Astrocyte (in vitro differentiated cells and primary cell): ENCODE data around the gene TJP1. TPM values are rescaled to one million over a fixed set of nuclear protein-coding genes. Genes with fewer than 3 reads are reported as not detected.
"Not testable (repeated sequence)": the region's sequence is repeated elsewhere in the genome, so short reads cannot be mapped to it uniquely, and the experiment has no call there.

ENCODE experiments used
- DNase-seq: peaks from one replicate; pipeline ENCODE4 v3.0.0-alpha.2; 2010; ENCODE audit warnings: low read depth
- FAIRE-seq: peaks from 2 replicates; lab custom pipeline; 2011; peaks lifted over from hg19 to GRCh38; lab: Jason Lieb, UNC
- H2AFZ ChIP-seq: 2 replicates; pipeline ENCODE4 v1.6.0; 2012; ENCODE audit warnings: low read depth, low read length, inconsistent platforms
- H3K27ac ChIP-seq: 2 replicates; pipeline ENCODE4 v1.5.1; 2011; ENCODE audit warnings: low read depth, low read length, inconsistent platforms
- H3K27me3 ChIP-seq: 2 replicates; pipeline ENCODE4 v1.6.0; 2011; ENCODE audit warnings: low read length, inconsistent platforms; ENCODE audit not compliant: insufficient read depth
- H3K36me3 ChIP-seq: 2 replicates; pipeline ENCODE4 v1.5.1; 2011; ENCODE audit warnings: low read length, inconsistent platforms; ENCODE audit not compliant: insufficient read depth
- H3K4me1 ChIP-seq: 2 replicates; pipeline ENCODE4 v1.5.1; 2011; ENCODE audit warnings: low read length, inconsistent platforms; ENCODE audit not compliant: insufficient read depth
- H3K4me2 ChIP-seq: 2 replicates; pipeline ENCODE4 v1.6.0; 2012; ENCODE audit warnings: low read length, inconsistent platforms
- H3K4me3 ChIP-seq: 2 replicates; pipeline ENCODE4 v1.5.1; 2011; ENCODE audit warnings: low read depth, mild to moderate bottlenecking, low read length, inconsistent platforms; ENCODE audit not compliant: insufficient read depth
- H3K79me2 ChIP-seq: 2 replicates; pipeline ENCODE4 v1.6.0; 2012; ENCODE audit warnings: mild to moderate bottlenecking, low read length, inconsistent platforms; ENCODE audit not compliant: insufficient read depth
- H3K9ac ChIP-seq: 2 replicates; pipeline ENCODE4 v1.6.0; 2012; ENCODE audit warnings: mild to moderate bottlenecking, low read length, inconsistent platforms
- H3K9me3 ChIP-seq: 2 replicates; pipeline ENCODE4 v1.5.1; 2012; ENCODE audit warnings: low read depth, mild to moderate bottlenecking, low read length, inconsistent platforms; ENCODE audit not compliant: insufficient read depth
- H4K20me1 ChIP-seq: 2 replicates; pipeline ENCODE4 v1.6.0; 2012; ENCODE audit warnings: low read length, inconsistent platforms; ENCODE audit not compliant: insufficient read depth
- H3K27ac Mint-ChIP-seq: one replicate; pipeline ENCODE4 v1.8.0; 2021; ENCODE audit warnings: mild to moderate bottlenecking, mixed read lengths; ENCODE audit not compliant: unreplicated experiment
- H3K27me3 Mint-ChIP-seq: one replicate; pipeline ENCODE4 v1.8.0; 2021; ENCODE audit warnings: low read depth, mixed read lengths; ENCODE audit not compliant: unreplicated experiment
- H3K36me3 Mint-ChIP-seq: one replicate; pipeline ENCODE4 v1.8.0; 2021; ENCODE audit warnings: low read depth, mixed read lengths; ENCODE audit not compliant: unreplicated experiment
- H3K4me1 Mint-ChIP-seq: one replicate; pipeline ENCODE4 v1.8.0; 2021; ENCODE audit warnings: low read depth, mixed read lengths; ENCODE audit not compliant: unreplicated experiment
- H3K4me3 Mint-ChIP-seq: one replicate; pipeline ENCODE4 v1.8.0; 2021; ENCODE audit warnings: mild to moderate bottlenecking, moderate library complexity, mixed read lengths; ENCODE audit not compliant: unreplicated experiment
- H3K9me3 Mint-ChIP-seq: one replicate; pipeline ENCODE4 v1.8.0; 2021; ENCODE audit warnings: mild to moderate bottlenecking, mixed read lengths; ENCODE audit not compliant: unreplicated experiment
- EZH2 ChIP-seq: IDR thresholded peaks from 2 replicates; pipeline ENCODE4 v1.6.1; 2012; ENCODE audit warnings: mild to moderate bottlenecking, low read length, inconsistent platforms; ENCODE audit not compliant: insufficient read depth
- total RNA-seq: library from RNA; stranded (reverse); gene quantifications from 2 replicates; pipeline ENCODE4 v1.2.1, GENCODE V29; 2021
- TF ChIP-seq, protein P1 (sequence below): IDR thresholded peaks from 2 replicates; pipeline ENCODE4 v1.5.1; 2011; ENCODE audit warnings: low read depth, mild to moderate bottlenecking, inconsistent platforms, low read length, moderate library complexity; ENCODE audit not compliant: insufficient read depth

Gene TJP1
- total RNA-seq, 1 donor from 2014 or later: 137 TPM

DNA sequence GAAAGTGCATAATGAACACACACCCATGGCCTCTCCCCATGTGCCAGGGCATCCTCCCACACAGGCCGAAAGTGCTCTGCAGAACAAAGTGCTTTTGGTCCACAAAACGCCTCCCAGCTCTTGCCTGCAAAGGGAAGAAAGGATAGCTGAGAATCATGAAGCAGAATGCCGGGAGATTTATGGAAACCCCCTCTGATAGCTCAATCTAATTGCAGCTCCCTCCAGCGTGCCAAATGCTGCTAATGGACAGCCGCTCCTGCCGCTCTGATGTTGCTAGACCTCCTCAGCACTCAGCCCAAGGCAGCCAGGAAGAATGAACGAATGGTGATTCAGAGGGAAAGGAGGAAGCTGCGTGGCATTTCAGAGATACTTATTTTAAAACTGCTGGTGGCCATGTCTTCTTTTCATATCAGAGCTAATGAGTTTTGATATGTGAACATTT lies 145.3 kb downstream of the TJP1 start:
- peak overlapping the region; percentile 71 for H3K4me2 ChIP-seq
- H2AFZ ChIP-seq: no peak overlapping the region
- H3K36me3 Mint-ChIP-seq: peaks cover 2% of the 10 kb centered on the region

DNA sequence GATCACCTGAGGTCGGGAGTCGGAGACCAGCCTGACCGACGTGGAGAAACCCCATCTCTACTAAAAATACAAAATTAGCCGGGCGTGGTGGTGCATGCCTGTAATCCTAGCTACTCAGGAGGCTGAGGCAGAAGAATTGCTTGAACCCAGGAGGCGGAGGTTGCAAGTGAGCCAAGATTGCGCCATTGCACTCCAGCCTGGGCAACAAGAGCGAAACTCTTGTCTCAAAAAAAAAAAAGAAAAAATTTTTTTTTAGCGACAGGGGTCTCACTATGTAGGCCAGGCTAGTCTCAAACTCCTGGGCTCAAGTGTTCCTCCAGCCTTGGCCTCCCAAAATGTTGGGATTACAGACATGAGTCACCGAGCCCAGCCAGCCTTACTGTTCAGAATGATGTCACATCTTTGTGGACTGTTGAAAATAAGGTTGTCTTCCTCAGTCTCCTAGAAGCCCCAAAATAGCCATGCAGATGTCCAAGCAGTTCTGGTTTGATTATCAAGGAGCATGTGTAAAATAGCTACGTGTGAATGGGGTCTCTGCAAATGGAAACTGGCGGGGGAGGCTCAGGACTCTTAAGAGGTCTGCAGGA lies 145.8 kb downstream of the TJP1 start:
- Mint-ChIP-seq H3K4me1 (peaks cover 10% of the 10 kb centered on the region), H3K4me3 (peak overlapping the region; percentile 71)
- H3K9me3 Mint-ChIP-seq, H3K27ac Mint-ChIP-seq, H3K36me3 Mint-ChIP-seq, H3K27me3 ChIP-seq, H2AFZ ChIP-seq, H3K9me3 ChIP-seq, H3K27me3 Mint-ChIP-seq, H3K36me3 ChIP-seq, H3K79me2 ChIP-seq, H4K20me1 ChIP-seq: not testable (repeated sequence)
- Histone ChIP-seq H3K27ac (peak overlapping the region; percentile 51), H3K9ac (peak overlapping the region; percentile 33), H3K4me1 (peaks cover 38% of the 10 kb centered on the region), H3K4me3 (peak overlapping the region; percentile 7), H3K4me2 (peak overlapping the region; percentile 88)
- DNase-seq: peak; percentile 56
- FAIRE-seq: peak; percentile 54

More for the DNA sequence above, 145.3 kb downstream of the TJP1 start:
- TF ChIP-seq, protein P1, sequence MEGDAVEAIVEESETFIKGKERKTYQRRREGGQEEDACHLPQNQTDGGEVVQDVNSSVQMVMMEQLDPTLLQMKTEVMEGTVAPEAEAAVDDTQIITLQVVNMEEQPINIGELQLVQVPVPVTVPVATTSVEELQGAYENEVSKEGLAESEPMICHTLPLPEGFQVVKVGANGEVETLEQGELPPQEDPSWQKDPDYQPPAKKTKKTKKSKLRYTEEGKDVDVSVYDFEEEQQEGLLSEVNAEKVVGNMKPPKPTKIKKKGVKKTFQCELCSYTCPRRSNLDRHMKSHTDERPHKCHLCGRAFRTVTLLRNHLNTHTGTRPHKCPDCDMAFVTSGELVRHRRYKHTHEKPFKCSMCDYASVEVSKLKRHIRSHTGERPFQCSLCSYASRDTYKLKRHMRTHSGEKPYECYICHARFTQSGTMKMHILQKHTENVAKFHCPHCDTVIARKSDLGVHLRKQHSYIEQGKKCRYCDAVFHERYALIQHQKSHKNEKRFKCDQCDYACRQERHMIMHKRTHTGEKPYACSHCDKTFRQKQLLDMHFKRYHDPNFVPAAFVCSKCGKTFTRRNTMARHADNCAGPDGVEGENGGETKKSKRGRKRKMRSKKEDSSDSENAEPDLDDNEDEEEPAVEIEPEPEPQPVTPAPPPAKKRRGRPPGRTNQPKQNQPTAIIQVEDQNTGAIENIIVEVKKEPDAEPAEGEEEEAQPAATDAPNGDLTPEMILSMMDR: no peak
- no peak for TF ChIP-seq EZH2
- peaks cover 3% of the 10 kb centered on the region for H3K9me3 Mint-ChIP-seq
- no peaks in the 10 kb centered on the region for H3K27me3 ChIP-seq
- no peak overlapping the region for H3K27ac Mint-ChIP-seq
- no peaks in the 10 kb centered on the region for H3K27me3 Mint-ChIP-seq
- H3K4me1 Mint-ChIP-seq: peaks cover 8% of the 10 kb centered on the region
- FAIRE-seq (peak; percentile 17), DNase-seq (peak; percentile 71)
- H3K36me3 ChIP-seq: no peaks in the 10 kb centered on the region
- peaks cover 33% of the 10 kb centered on the region for H3K4me1 ChIP-seq
- H4K20me1 ChIP-seq: no peaks in the 10 kb centered on the region
- no peaks in the 10 kb centered on the region for H3K9me3 ChIP-seq
- peak overlapping the region; percentile 71 for H3K4me3 Mint-ChIP-seq
- peak overlapping the region; percentile 33 for H3K9ac ChIP-seq
- H3K27ac ChIP-seq: peak overlapping the region; percentile 51
- H3K79me2 ChIP-seq: peaks cover 2% of the 10 kb centered on the region
- peak overlapping the region; percentile 7 for H3K4me3 ChIP-seq

DNA sequence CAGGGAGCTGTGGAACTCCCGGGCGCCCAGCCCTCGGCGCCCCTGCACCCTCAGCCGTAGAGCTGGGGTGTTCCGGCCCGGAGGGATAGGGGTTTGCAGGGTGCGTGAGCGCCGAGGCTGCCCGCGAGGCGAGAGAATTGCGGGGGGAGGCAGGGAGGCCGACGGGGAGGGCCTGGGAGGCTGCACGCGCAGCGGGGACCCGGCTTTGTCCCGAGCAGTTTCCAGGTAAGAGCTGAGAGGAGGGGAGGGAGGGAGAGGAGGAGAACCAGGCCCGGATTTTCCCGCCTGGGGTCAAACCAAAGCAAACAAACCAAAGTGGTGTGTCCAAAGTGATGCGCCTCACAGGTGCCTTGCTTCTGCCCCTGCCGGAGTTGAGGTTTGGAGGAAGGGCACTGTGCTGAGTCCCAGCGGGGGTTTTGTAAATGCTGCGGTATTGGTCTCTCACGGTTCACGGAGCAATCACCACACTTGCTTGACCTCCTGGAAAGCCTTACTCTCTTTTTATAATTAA lies 146.4 kb downstream of the TJP1 start:
- H3K4me1 ChIP-seq: peaks cover 44% of the 10 kb centered on the region
- no peaks in the 10 kb centered on the region for H3K27me3 Mint-ChIP-seq
- H3K36me3 ChIP-seq: no peaks in the 10 kb centered on the region
- no peak overlapping the region for H3K27ac ChIP-seq
- FAIRE-seq (no peak), DNase-seq (no peak)
- H3K27ac Mint-ChIP-seq: no peak overlapping the region
- H3K4me2 ChIP-seq: peak overlapping the region; percentile 88
- TF ChIP-seq EZH2: no peak
- TF ChIP-seq, protein P1: no peak
- peaks cover 16% of the 10 kb centered on the region for H3K4me1 Mint-ChIP-seq
- H3K9me3 ChIP-seq: no peaks in the 10 kb centered on the region
- H3K27me3 ChIP-seq: no peaks in the 10 kb centered on the region
- peak overlapping the region; percentile 76 for H3K9ac ChIP-seq
- H3K4me3 ChIP-seq: peak overlapping the region; percentile 55
- H3K4me3 Mint-ChIP-seq: peak overlapping the region; percentile 86
- peaks cover 2% of the 10 kb centered on the region for H3K36me3 Mint-ChIP-seq
- no peaks in the 10 kb centered on the region for H4K20me1 ChIP-seq
- peaks cover 3% of the 10 kb centered on the region for H3K9me3 Mint-ChIP-seq
- peaks cover 2% of the 10 kb centered on the region for H3K79me2 ChIP-seq
- H2AFZ ChIP-seq: no peak overlapping the region
